Uterus (tissue), 2 donors: ENCODE results near the gene AK5.

ENCODE experiments used
- POLR2A ChIP-seq, 2 donors: fragments of 450-650 bp; IDR thresholded peaks; one replicate each; pipeline ENCODE4 v1.6.1; 2016; ENCODE audit warnings: antibody characterized with exemption in 2 of 2, mild to moderate bottlenecking in 1 of 2, moderate library complexity in 1 of 2
- TF ChIP-seq, protein P1 (sequence below), 4 experiments: fragments of 200-600 bp in 2 of 4; fragments of 450-650 bp in 2 of 4; sonication (generic) in 2 of 4; IDR thresholded peaks; one replicate each; pipeline ENCODE4 v1.5.1; 2016 to 2019; ENCODE audit warnings: antibody characterized with exemption in 4 of 4, mild to moderate bottlenecking in 2 of 4, moderate library complexity in 1 of 4

DNA sequence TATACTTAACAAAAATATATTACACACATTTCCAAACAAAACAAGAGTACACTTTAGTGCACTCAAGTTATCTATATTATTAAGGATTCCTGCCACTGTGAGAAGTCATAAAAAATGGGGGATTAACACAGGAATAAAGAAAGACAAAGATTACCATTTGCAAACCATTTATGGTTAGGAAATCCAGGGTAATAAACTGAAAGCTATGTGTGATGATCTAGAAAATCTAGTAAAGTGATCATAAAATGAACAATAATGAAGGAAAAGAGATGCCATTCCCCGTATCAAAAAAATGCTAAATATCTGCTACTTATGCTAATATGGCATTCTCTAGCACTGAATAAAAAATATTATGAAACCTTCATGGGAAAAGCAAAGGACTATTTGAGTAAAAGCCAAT, 101.4 kb downstream of the AK5 start:
- TF ChIP-seq POLR2A (IDR thresholded peaks at IDR 0.05): no peak
- TF ChIP-seq, protein P1, sequence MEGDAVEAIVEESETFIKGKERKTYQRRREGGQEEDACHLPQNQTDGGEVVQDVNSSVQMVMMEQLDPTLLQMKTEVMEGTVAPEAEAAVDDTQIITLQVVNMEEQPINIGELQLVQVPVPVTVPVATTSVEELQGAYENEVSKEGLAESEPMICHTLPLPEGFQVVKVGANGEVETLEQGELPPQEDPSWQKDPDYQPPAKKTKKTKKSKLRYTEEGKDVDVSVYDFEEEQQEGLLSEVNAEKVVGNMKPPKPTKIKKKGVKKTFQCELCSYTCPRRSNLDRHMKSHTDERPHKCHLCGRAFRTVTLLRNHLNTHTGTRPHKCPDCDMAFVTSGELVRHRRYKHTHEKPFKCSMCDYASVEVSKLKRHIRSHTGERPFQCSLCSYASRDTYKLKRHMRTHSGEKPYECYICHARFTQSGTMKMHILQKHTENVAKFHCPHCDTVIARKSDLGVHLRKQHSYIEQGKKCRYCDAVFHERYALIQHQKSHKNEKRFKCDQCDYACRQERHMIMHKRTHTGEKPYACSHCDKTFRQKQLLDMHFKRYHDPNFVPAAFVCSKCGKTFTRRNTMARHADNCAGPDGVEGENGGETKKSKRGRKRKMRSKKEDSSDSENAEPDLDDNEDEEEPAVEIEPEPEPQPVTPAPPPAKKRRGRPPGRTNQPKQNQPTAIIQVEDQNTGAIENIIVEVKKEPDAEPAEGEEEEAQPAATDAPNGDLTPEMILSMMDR (IDR thresholded peaks at IDR 0.05): no peak
